ENCODE results near the gene MAP2K7.
"Not testable (repeated sequence)": the region's sequence is repeated elsewhere in the genome, so short reads cannot be mapped to it uniquely, and the experiment has no call there.

Gene MAP2K7

DNA sequence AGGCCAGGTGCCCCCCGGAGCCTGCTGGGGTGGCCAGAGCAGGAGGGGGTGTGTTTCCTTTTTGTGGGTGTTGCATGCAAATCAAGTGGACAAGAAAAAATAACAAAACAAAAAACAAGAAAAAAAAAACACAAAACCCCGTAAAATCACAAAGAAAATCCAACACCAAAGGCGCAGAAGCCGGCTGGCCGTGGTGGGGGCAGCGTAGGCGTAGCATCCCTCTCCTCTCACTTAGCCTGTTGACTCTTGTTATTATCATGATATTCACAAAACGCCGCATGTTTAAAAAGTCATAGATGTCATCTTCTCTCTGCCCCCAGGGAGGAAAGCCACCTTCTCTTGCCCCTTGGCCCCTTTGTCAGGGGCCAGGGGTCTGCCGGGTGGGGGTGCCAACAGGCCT lies 10.0 kb downstream of the MAP2K7 start:
- H3K9me3 Mint-ChIP-seq = no peaks in the 10 kb centered on the region
- H3K4me3 Mint-ChIP-seq = no peak overlapping the region
- peaks cover 35% of the 10 kb centered on the region for H3K4me1 Mint-ChIP-seq (ENCODE audit: low read depth)
- peaks cover 55% of the 10 kb centered on the region for H3K27me3 Mint-ChIP-seq
- H3K36me3 Mint-ChIP-seq (ENCODE audit: low read depth) = peaks cover 58% of the 10 kb centered on the region
- intact Hi-C loops (cut with micrococcal nuclease) = no loop called here
- H3K27ac Mint-ChIP-seq = no peak overlapping the region

DNA sequence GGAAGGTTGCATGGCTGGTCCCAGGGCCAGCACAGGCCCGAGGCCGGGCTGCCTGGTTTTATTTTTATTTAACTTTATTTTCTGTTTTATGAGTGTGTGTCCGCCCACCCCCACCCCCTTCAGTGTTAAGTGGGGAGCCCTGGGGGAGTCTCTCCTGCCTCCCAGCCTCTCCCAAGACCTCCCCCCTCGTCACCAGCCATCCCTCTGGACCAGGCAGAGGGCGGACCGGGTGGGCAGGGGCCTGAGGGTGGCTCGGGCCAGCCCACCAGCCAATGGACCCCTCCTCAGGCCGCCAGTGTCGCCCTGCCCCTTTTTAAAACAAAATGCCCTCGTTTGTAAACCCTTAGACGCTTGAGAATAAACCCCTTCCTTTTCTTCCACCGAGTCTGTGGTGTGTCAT lies 10.4 kb downstream of the MAP2K7 start:
- no peak overlapping the region for H3K27ac Mint-ChIP-seq
- intact Hi-C loops (cut with micrococcal nuclease) = no loop called here
- peaks cover 39% of the 10 kb centered on the region for H3K4me1 Mint-ChIP-seq (ENCODE audit: low read depth)
- peaks cover 59% of the 10 kb centered on the region for H3K27me3 Mint-ChIP-seq
- H3K4me3 Mint-ChIP-seq = no peak overlapping the region
- no peaks in the 10 kb centered on the region for H3K9me3 Mint-ChIP-seq
- peaks cover 53% of the 10 kb centered on the region for H3K36me3 Mint-ChIP-seq (ENCODE audit: low read depth)

DNA sequence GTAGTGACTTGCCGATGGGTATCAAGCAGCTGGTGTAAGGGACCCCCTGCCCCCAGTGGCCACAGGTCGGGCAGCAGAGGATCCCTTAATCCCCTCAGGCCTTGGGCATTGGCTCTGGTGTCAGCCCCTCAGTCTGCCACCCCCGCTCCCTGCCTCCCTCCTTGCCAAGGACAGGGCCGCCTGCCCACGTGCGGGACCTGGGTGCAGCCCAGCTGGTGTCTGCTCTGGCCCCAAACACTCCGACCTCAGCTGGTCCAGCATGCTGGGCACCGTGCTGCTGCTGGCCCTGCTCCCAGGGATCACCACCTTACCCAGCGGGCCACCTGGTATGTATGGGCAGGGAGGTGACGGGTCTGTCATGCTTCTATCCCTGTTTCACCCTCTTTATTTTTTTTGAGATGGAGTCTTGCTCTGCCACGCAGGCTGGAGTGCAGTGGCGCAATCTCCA lies 10.9 kb downstream of the MAP2K7 start, which contains the start of gene TGFBR3L:
Gene TGFBR3L, plus strand, starts transcription at position 233 of the 448 bp plus-strand sequence.
- Mint-ChIP-seq H3K36me3 (ENCODE audit: low read depth) (peaks cover 48% of the 10 kb centered on the region), H3K4me1 (ENCODE audit: low read depth) (peaks cover 44% of the 10 kb centered on the region), H3K27me3 (peaks cover 64% of the 10 kb centered on the region), H3K9me3 (no peaks in the 10 kb centered on the region), H3K27ac (no peak within 1 kb of the TSS), H3K4me3 (no peak within 1 kb of the TSS)
- intact Hi-C loops (cut with micrococcal nuclease) = no loop called here

DNA sequence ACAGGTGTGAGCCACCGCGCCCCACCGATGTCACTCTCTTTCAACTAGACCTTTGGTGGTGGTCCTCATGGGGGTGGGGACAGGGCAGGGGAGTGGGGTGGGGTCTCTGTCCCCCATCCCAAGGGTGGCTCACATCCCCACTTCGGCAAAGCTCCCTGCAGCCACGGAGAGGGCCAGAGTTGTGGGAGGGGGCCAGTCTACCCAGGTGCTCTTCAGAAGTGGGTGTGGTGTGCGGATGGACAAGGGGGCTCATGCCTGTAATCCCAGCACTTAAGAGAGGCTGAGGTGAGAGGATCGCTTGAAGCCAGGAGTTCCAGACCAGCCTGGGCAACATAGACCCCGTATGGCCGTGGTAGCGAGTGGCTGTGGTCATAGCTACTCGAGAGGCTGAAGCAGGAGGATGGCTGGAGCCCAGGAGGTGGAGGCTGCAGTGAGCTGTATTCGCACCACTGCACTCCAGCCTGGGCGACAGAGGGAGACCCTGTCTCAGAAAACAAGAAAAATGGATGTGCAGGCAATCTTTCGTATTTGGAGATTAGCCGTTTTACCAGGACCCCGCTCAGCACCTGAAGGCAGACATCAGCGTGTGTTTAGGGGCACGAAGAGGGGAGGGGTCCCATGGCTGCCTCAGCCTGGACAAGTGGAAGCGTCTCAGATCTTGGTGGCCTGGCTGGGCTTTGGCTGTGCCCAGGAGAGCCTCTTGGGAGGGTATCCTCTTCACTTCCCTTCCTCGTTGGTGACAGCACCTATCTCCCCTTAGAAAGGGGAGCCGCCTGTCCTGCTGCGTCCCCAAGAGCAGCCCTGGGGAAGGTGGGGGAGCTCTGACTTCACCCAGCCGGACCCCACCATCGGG lies 11.8 kb downstream of the MAP2K7 start:
- peak overlapping the region; percentile 65 for H3K4me3 Mint-ChIP-seq
- H3K27ac Mint-ChIP-seq = no peak overlapping the region
- H3K36me3 Mint-ChIP-seq (ENCODE audit: low read depth) = peaks cover 39% of the 10 kb centered on the region
- no peaks in the 10 kb centered on the region for H3K9me3 Mint-ChIP-seq
- peaks cover 50% of the 10 kb centered on the region for H3K4me1 Mint-ChIP-seq (ENCODE audit: low read depth)
- intact Hi-C loops (cut with micrococcal nuclease) = no loop called here
- H3K27me3 Mint-ChIP-seq = peaks cover 69% of the 10 kb centered on the region

DNA sequence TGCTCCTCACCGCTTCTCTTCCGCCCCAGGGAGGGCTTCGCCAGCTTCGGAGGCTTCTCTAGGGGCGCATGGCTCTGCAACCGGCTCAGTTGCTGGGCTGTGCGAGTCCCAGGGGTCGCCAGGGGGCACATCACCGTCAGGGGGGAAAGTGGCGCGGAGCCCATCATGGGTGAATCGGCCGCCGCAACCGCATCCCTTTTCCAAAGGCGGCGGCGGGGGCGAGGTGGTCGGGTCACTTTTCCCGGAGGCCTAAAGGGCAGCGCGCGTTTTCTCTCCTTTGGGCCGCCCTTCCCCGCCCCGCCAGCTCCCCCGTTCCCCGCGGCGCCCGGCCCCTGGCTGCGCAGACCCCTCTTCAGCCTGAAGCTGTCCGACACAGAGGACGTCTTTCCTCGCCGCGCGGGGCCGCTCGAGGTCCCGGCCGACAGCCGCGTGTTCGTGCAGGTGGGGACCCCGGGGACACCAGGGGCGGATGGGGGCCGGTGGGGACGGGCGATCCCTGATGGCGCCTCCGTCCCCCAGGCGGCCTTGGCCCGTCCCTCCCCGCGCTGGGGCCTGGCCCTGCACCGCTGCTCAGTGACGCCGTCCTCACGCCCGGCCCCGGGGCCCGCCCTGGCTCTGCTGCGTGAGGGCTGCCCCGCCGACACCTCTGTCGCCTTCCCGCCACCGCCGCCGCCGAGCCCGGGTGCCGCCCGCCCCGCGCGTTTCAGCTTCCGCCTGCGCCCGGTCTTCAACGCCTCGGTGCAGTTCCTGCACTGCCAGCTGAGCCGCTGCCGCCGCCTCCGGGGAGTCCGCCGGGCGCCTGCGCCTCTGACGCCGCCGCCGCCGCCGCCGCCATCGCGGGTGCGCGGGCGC lies 12.7 kb downstream of the MAP2K7 start:
- peaks cover 69% of the 10 kb centered on the region for H3K27me3 Mint-ChIP-seq
- peak overlapping the region; percentile 65 for H3K4me3 Mint-ChIP-seq
- H3K9me3 Mint-ChIP-seq = no peaks in the 10 kb centered on the region
- peaks cover 38% of the 10 kb centered on the region for H3K36me3 Mint-ChIP-seq (ENCODE audit: low read depth)
- H3K27ac Mint-ChIP-seq = peak overlapping the region; percentile 62
- peaks cover 56% of the 10 kb centered on the region for H3K4me1 Mint-ChIP-seq (ENCODE audit: low read depth)
- intact Hi-C loops (cut with micrococcal nuclease) = no loop called here

DNA sequence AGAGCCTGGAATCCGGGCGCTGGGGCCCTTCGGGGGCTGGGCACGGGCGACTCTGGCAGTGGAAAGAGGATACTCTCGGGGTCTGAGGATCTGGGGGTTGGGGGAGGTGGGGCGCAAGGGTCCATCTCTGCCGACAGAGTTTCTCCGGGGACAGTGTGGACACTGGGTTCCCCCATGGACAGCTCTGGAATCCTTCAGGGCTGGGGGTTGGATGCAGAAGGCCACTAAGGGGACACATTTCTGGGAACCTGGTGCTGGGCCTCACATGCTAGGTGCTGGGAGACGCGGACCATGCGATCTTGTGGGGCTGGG lies 13.2 kb downstream of the MAP2K7 start:
- Mint-ChIP-seq H3K27me3 (peaks cover 69% of the 10 kb centered on the region), H3K36me3 (ENCODE audit: low read depth) (peaks cover 38% of the 10 kb centered on the region), H3K27ac (peak overlapping the region; percentile 62), H3K4me3 (peak overlapping the region; percentile 65), H3K9me3 (no peaks in the 10 kb centered on the region), H3K4me1 (ENCODE audit: low read depth) (peaks cover 62% of the 10 kb centered on the region)
- intact Hi-C loops (cut with micrococcal nuclease) = no loop called here

DNA sequence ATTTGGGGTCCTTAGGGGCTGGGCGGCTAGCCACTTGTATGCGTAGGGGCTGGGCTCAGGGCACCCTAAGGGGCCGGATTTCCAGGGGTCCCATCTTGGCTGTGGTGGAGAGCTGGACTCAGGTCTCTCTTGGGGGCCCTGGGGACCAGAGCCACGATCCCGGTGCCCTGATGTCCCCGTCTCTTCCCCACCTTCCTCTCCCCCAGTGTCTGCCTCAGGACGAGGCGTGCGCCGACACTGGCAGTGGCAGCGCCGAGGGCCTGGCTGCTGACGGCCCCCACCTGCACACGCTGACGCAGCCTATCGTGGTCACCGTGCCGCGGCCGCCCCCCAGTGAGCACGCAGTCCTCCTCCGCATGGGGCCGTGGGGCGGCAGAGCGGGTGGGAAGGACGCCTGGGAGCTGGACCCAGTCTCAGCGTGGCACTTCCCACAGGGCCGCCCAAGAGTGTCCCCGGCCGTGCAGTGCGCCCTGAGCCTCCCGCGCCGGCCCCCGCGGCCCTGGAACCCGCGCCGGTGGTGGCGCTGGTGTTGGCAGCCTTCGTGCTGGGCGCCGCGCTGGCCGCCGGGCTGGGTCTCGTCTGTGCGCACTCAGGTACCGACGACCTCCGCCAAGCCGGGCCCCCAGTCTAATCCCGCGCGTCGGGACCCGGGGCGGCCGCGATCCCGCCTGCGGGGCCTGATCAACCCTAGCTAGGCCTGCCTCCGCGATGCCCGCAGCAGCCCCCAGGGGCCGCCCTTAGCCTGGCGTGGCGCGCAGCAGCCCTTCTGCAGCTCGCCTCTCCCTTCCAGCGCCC lies 13.8 kb downstream of the MAP2K7 start:
- peaks cover 38% of the 10 kb centered on the region for H3K36me3 Mint-ChIP-seq (ENCODE audit: low read depth)
- peaks cover 68% of the 10 kb centered on the region for H3K4me1 Mint-ChIP-seq (ENCODE audit: low read depth)
- peaks cover 69% of the 10 kb centered on the region for H3K27me3 Mint-ChIP-seq
- H3K9me3 Mint-ChIP-seq = no peaks in the 10 kb centered on the region
- H3K27ac Mint-ChIP-seq = peak overlapping the region; percentile 62
- H3K4me3 Mint-ChIP-seq = peak overlapping the region; percentile 65
- intact Hi-C loops (cut with micrococcal nuclease) = no loop called here

DNA sequence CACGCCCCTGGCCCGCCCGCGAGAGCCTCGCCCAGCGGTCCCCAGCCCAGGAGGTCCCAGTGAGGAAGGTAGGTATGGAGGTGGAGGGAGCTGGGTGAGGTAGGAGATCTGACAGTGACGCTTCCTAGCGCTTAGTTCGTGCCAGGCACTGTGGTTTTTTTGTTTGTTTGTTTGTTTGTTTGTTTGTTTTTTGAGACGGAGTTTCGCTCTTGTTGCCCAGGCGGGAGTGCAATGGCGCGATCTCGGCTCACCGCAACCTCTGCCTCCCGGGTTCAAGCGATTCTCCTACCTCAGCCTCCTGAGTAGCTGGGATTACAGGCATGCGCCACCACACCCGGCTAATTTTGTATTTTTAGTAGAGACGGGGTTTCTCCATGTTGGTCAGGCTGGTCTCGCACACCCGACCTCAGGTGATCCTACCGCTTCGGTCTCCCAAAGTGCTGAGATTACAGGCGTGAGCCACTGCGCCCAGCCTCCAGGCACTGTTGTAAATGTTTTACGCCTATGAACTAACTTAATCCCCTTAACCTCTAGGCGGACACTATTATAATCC lies 14.5 kb downstream of the MAP2K7 start:
- H3K9me3 Mint-ChIP-seq; intact Hi-C loops (cut with micrococcal nuclease): not testable (repeated sequence)
- Mint-ChIP-seq H3K27ac (peak overlapping the region; percentile 62), H3K4me1 (ENCODE audit: low read depth) (peaks cover 65% of the 10 kb centered on the region), H3K36me3 (ENCODE audit: low read depth) (peaks cover 38% of the 10 kb centered on the region), H3K27me3 (peaks cover 66% of the 10 kb centered on the region), H3K4me3 (peak overlapping the region; percentile 65)

DNA sequence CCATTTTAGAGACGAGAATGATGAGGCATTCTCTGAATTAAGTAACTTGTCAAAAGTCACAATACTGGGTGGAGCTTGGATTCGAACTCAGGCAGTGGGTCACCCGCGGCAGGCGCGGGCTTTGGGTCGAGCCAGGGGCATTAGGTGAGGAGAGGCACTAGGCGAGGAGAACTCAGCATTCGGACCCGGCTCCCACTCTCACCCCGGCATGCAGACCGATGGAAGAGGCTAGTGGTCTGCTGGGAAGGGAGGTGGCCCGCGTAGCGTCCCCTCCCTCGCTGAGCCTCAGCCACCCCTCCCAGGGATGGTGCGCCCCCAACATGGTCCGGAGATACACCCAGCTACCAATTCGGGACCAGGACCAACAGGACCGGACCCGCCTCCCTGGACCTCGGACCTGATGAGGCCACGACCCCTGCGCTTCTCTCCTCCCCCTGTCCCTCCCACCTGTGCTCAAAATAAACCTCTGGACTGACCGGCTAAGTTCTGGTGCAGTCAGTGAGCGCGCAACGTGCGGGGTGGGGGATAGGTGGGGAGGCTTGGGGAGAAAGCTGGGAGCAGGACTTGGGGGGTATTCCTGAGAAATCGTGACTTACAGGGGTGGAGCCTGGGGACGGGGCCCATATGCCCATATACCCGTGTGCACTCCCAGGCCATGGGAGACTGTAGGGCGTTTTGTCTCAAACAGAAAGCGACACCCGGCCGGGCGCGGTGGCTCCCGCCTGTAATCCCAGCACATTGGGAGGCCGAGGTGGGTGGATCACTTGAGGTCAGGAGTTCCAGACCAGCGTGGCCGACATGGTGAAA lies 15.1 kb downstream of the MAP2K7 start:
- H3K4me1 Mint-ChIP-seq (ENCODE audit: low read depth) = peaks cover 72% of the 10 kb centered on the region
- intact Hi-C loops (cut with micrococcal nuclease) = no loop called here
- no peaks in the 10 kb centered on the region for H3K9me3 Mint-ChIP-seq
- peaks cover 36% of the 10 kb centered on the region for H3K36me3 Mint-ChIP-seq (ENCODE audit: low read depth)
- peak overlapping the region; percentile 87 for H3K4me3 Mint-ChIP-seq
- peak overlapping the region; percentile 94 for H3K27ac Mint-ChIP-seq
- H3K27me3 Mint-ChIP-seq = peaks cover 66% of the 10 kb centered on the region

DNA sequence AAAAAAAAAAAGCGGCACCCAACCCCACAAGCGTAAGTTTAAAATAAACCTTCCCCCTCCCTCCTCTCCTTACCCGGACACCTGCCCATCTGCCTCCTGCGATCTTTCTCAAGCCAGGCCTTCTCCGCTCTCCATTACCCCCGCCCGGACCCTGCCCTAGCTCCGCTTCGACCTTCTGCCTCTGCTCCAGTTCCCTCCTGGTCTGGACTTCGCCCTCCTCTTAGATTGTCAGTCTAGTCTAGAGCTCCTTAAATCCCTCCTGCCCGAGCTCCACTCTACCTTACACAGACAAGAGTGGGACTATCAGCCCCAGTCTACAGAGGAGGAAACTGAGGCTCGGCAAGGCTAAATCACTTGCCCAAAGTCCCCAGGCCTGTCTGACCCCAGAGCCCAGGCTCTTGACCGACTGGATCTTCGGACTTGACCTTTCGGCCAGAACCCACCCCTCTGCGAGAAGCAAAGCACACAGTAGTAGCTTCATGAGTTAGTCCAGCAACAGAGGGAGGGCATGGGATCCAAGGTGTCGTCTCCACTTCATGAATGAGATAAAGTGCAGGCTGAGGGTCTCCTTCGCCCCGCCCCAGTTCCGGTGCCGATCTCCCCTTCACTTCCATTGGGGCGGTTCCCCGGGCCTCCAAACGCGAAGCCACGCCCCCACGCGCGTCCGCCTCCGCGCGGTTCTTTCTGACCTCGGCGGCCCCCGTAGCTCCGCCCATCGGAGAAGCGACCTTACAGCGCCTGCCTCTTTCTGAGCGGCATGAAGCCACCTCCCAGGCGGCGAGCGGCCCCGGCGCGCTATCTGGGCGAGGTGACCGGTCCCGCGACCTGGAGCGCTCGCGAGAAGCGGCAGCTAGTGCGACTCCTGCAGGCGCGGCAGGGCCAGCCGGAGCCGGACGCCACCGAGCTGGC lies 16.2 kb downstream of the MAP2K7 start, which contains the start of gene SNAPC2:
Gene SNAPC2, plus strand, starts transcription at position 729 of the 909 bp plus-strand sequence. Its CDS starts 29 bp downstream, at position 758.
- H3K9me3 Mint-ChIP-seq = no peaks in the 10 kb centered on the region
- peaks cover 82% of the 10 kb centered on the region for H3K4me1 Mint-ChIP-seq (ENCODE audit: low read depth)
- intact Hi-C loops (cut with micrococcal nuclease) = loop anchor here (2.0 to 10.0 kb wide), 2 partner anchors 17 to 235 kb away; partner anchors contain the start of genes MAP2K7 and TRAPPC5
- peaks cover 30% of the 10 kb centered on the region for H3K36me3 Mint-ChIP-seq (ENCODE audit: low read depth)
- H3K27ac Mint-ChIP-seq = peak within 1 kb of the TSS; percentile 94
- H3K4me3 Mint-ChIP-seq = peak within 1 kb of the TSS; percentile 87
- H3K27me3 Mint-ChIP-seq = peaks cover 66% of the 10 kb centered on the region

DNA sequence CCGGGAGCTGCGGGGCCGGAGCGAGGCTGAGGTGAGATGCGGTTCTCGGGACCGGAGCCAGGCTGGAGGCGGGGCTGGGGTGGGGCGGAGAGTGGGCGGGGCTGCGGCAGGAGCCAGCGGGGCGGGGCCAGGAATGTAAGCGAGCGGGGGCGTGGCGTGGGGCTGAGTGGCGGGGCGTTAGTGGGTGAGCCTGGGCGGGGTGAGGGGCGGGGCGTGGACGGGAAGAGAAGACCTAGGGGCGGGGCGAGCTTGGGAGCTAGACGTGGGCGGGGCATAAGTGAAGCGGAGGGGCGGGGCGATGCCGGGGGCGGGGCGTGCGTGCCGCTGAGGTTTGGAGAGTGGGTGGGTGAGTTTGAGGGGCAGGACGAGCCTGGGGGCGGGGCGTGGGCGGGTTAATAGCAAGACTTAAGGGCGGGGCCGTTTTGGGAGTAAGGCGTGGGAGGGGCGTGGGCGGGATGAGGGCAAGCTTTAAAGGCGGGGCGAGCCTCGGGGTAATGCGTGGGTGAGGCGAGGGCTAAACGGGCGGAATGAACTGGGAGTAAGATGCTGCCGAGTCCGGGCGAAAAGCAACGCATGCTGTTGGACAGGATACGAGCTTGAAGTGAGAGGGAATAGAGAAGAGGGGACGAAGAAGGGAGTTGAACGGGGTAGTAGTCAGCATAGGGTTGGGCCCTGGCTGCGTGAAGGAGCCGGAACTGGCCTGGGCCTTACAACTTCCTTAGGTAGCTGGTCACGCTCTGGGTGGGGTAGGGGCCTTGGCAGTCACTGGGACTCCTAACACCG lies 17.0 kb downstream of the MAP2K7 start:
- peaks cover 60% of the 10 kb centered on the region for H3K27me3 Mint-ChIP-seq
- intact Hi-C loops (cut with micrococcal nuclease) = loop anchor here (2.0 to 10.0 kb wide), 2 partner anchors 18 to 236 kb away; partner anchors contain the start of genes MAP2K7 and TRAPPC5
- peak overlapping the region; percentile 94 for H3K27ac Mint-ChIP-seq
- H3K36me3 Mint-ChIP-seq (ENCODE audit: low read depth) = peaks cover 30% of the 10 kb centered on the region
- H3K4me1 Mint-ChIP-seq (ENCODE audit: low read depth) = peaks cover 81% of the 10 kb centered on the region
- H3K9me3 Mint-ChIP-seq = no peaks in the 10 kb centered on the region
- peak overlapping the region; percentile 87 for H3K4me3 Mint-ChIP-seq
